Measurements from ENCODE around the gene CPAMD8. TPM values are rescaled to one million over a fixed set of nuclear protein-coding genes. Genes with fewer than 3 reads are reported as not detected.

The CPAMD8 gene
- total and polyA plus RNA-seq, 9 of the 15 experiments (the other 6 are each of a cell fraction or from before 2014, with no cell fraction given), result 0.20 to 2.1 (median 1.3) TPM

GRCh38 chr19:16889883-16890460 is 136.6 kb downstream of the CPAMD8 start (continued):
- TF ChIP-seq SRSF1 (IDR thresholded peaks at IDR 0.05; ENCODE audit: low read depth, low read length), result no peak
- no peak for TF ChIP-seq ZNF280B (CRISPR knock-in tag; IDR thresholded peaks at IDR 0.05)
- peak; percentile 41; the same call in 1 of the 2 replicates for TF ChIP-seq ZBTB12 (CRISPR knock-in tag; IDR thresholded peaks at IDR 0.05)
- peak; percentile 55 for TF ChIP-seq CCNT2 (IDR thresholded peaks at IDR 0.05; ENCODE audit: borderline replicate concordance, extremely low read depth, insufficient read length, low read depth, low read length)
- no peak for TF ChIP-seq HINFP (tag; conservative IDR thresholded peaks at IDR 0.05; ENCODE audit: low read depth)
- no peak for TF ChIP-seq FOXO4 (CRISPR knock-in tag; IDR thresholded peaks at IDR 0.05)
- TF ChIP-seq FOXK2 (conservative IDR thresholded peaks at IDR 0.05 in 1 of 2, IDR thresholded peaks at IDR 0.05 in 1 of 2; ENCODE audit: low read depth in 2 of 2), result no peak
- peak; percentile 82 for TF ChIP-seq PCBP1 (IDR thresholded peaks at IDR 0.05; ENCODE audit: low read depth, low read length, poor library complexity, severe bottlenecking)
- no peak for TF ChIP-seq ZBTB7A (IDR thresholded peaks at IDR 0.05; ENCODE audit: borderline replicate concordance, control insufficient read depth, low read depth, low read length)
- no peak for TF ChIP-seq ZNF212 (CRISPR knock-in tag; IDR thresholded peaks at IDR 0.05)
- no peak for TF ChIP-seq SIX5 (IDR thresholded peaks at IDR 0.05; ENCODE audit: borderline replicate concordance in 1 of 2, insufficient read depth in 1 of 2, low read depth in 1 of 2, low read length in 2 of 2)
- TF ChIP-seq CBX3 (IDR thresholded peaks at IDR 0.05; ENCODE audit: borderline replicate concordance in 1 of 2, low read length in 2 of 2), result no peak
- no peak for TF ChIP-seq LARP7 (IDR thresholded peaks at IDR 0.05)
- no peak for TF ChIP-seq NFIX (CRISPR knock-in tag; IDR thresholded peaks at IDR 0.05; ENCODE audit: low read depth)
- TF ChIP-seq GTF2A2 (tag; IDR thresholded peaks at IDR 0.05), result 0 out of 2 replicates have a peak, but pooled peaks have one; percentile 42
- TF ChIP-seq CHCHD3 (CRISPR knock-in tag; IDR thresholded peaks at IDR 0.05), result no peak
- no peak for TF ChIP-seq TEAD4 (IDR thresholded peaks at IDR 0.05; ENCODE audit: low read length)
- no peak for TF ChIP-seq TEAD4 (CRISPR knock-in tag; IDR thresholded peaks at IDR 0.05; ENCODE audit: borderline replicate concordance)
- TF ChIP-seq ZNF282 (CRISPR knock-in tag; IDR thresholded peaks at IDR 0.05), result peak; percentile 92
- no peak for TF ChIP-seq NCOA6 (IDR thresholded peaks at IDR 0.05)
- TF ChIP-seq ZNF253 (CRISPR knock-in tag; conservative IDR thresholded peaks at IDR 0.05), result no peak
- peak; percentile 51; the same call in 1 of the 2 replicates for TF ChIP-seq TCF3 (CRISPR knock-in tag; IDR thresholded peaks at IDR 0.05)
- TF ChIP-seq ERF (CRISPR knock-in tag; IDR thresholded peaks at IDR 0.05), result peak; percentile 94
- TF ChIP-seq RBM39 (optimal IDR thresholded peaks at IDR 0.05; ENCODE audit: low read depth, low read length), result no peak
